SK-N-SH treated with all-trans-retinoic acid at 6 μM for 48 hours (cell line): Measurements from ENCODE around the gene PRR18.

Experiments
- ARNTL ChIP-seq: fragments of 450-650 bp; formaldehyde crosslinking; IDR thresholded peaks from 2 replicates; pipeline ENCODE4 v1.5.0; 2020; ENCODE audit warnings: low read depth, mild to moderate bottlenecking, moderate library complexity, borderline replicate concordance
- CSDC2 ChIP-seq: fragments of 250-450 bp; sonication (Bioruptor Pico); IDR thresholded peaks from 2 replicates; pipeline ENCODE4 v1.5.0; 2020; ENCODE audit warnings: mild to moderate bottlenecking, moderate library complexity
- GLIS3 ChIP-seq: fragments of 250-450 bp; sonication (Bioruptor Pico); IDR thresholded peaks from 2 replicates; pipeline ENCODE4 v1.5.0; 2020; ENCODE audit warnings: mild to moderate bottlenecking, moderate library complexity
- RARB ChIP-seq: fragments of 250-450 bp; sonication (Bioruptor Pico); IDR thresholded peaks from 2 replicates; pipeline ENCODE4 v1.8.0; 2021; ENCODE audit warnings: mild to moderate bottlenecking, moderate library complexity
- SNAI2 ChIP-seq: fragments of 250-450 bp; sonication (Bioruptor Pico); IDR thresholded peaks from 2 replicates; pipeline ENCODE4 v1.5.0; 2020; ENCODE audit warnings: mild to moderate bottlenecking, moderate library complexity
- TF ChIP-seq, protein P1 (sequence below): fragments of 250-450 bp; sonication (Bioruptor Pico); IDR thresholded peaks from 2 replicates; pipeline ENCODE4 v1.5.1; 2021; ENCODE audit warnings: mild to moderate bottlenecking, moderate library complexity
- TF ChIP-seq, protein P2 (sequence below): fragments of 250-450 bp; sonication (Bioruptor Pico); IDR thresholded peaks from 2 replicates; pipeline ENCODE4 v1.8.0; 2020; ENCODE audit warnings: mild to moderate bottlenecking, moderate library complexity, borderline replicate concordance

DNA sequence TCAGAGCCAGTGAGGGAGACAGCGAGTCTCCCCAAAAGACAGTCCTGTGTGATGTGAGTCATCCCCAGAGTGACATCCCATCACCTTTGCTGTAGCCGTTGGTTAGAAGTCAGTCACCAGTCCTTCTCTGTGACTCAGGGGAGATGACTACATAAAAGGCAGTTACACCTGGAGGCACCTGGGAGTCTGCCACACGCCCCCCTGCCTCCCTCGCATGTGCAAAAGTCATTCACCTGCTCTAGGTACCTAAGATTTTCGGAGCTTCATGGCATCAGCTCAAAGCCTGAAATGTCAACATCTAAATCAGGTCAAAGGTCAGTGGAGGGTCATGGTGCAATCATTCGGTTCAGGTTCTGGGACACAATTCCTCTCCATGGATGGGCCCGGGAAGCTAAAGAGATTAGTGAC, 50.3 kb downstream of the PRR18 start:
- TF ChIP-seq, protein P1, sequence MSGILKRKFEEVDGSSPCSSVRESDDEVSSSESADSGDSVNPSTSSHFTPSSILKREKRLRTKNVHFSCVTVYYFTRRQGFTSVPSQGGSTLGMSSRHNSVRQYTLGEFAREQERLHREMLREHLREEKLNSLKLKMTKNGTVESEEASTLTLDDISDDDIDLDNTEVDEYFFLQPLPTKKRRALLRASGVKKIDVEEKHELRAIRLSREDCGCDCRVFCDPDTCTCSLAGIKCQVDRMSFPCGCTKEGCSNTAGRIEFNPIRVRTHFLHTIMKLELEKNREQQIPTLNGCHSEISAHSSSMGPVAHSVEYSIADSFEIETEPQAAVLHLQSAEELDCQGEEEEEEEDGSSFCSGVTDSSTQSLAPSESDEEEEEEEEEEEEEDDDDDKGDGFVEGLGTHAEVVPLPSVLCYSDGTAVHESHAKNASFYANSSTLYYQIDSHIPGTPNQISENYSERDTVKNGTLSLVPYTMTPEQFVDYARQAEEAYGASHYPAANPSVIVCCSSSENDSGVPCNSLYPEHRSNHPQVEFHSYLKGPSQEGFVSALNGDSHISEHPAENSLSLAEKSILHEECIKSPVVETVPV (CRISPR knock-in tag): no peak
- TF ChIP-seq, protein P2, sequence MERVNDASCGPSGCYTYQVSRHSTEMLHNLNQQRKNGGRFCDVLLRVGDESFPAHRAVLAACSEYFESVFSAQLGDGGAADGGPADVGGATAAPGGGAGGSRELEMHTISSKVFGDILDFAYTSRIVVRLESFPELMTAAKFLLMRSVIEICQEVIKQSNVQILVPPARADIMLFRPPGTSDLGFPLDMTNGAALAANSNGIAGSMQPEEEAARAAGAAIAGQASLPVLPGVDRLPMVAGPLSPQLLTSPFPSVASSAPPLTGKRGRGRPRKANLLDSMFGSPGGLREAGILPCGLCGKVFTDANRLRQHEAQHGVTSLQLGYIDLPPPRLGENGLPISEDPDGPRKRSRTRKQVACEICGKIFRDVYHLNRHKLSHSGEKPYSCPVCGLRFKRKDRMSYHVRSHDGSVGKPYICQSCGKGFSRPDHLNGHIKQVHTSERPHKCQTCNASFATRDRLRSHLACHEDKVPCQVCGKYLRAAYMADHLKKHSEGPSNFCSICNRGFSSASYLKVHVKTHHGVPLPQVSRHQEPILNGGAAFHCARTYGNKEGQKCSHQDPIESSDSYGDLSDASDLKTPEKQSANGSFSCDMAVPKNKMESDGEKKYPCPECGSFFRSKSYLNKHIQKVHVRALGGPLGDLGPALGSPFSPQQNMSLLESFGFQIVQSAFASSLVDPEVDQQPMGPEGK (CRISPR knock-in tag): no peak
- TF ChIP-seq SNAI2 (CRISPR knock-in tag) (no peak), GLIS3 (CRISPR knock-in tag) (no peak), ARNTL (CRISPR knock-in tag) (no peak), CSDC2 (no peak), RARB (CRISPR knock-in tag) (no peak)
